GM12873 (cell line): Measurements from ENCODE around the gene PFDN4.

Source experiments
- TF ChIP-seq, protein P1 (sequence below): IDR thresholded peaks from 2 replicates; pipeline ENCODE4 v1.5.1; 2012; ENCODE audit warnings: low read depth, mild to moderate bottlenecking, moderate library complexity, low read length, control low read depth; ENCODE audit not compliant: insufficient read depth; ENCODE audit errors: missing control alignments

Gene PFDN4

DNA sequence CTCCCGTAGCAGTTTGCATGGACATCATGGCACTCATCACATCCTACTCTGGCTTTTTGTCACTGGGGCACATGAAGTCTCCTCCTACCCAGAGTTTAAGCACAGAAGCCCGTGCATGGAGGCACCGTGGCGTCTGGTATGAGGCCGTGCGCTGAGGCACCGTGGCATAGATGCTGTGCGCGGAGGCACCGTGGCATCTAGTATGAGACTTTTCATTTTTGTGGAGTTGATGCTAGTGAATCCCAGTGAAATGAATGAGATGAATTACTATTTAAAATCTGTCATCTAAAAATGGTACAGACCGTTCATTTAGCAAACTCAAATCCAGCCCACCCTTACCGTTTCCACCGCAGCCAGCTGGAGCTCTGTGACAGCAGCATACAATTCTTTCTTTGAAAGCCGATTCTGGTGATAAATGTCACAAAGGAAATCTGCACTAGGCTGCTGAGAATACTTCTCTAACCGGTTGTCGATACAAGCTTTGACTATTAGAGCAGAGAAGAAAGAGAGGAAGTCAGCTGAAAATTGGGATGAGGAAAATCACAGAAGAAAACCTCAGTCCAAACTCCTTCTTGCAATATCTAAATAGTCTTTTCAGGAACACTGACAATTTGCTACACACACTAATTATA lies 45.4 kb upstream of the PFDN4 start:
- TF ChIP-seq, protein P1, sequence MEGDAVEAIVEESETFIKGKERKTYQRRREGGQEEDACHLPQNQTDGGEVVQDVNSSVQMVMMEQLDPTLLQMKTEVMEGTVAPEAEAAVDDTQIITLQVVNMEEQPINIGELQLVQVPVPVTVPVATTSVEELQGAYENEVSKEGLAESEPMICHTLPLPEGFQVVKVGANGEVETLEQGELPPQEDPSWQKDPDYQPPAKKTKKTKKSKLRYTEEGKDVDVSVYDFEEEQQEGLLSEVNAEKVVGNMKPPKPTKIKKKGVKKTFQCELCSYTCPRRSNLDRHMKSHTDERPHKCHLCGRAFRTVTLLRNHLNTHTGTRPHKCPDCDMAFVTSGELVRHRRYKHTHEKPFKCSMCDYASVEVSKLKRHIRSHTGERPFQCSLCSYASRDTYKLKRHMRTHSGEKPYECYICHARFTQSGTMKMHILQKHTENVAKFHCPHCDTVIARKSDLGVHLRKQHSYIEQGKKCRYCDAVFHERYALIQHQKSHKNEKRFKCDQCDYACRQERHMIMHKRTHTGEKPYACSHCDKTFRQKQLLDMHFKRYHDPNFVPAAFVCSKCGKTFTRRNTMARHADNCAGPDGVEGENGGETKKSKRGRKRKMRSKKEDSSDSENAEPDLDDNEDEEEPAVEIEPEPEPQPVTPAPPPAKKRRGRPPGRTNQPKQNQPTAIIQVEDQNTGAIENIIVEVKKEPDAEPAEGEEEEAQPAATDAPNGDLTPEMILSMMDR: no peak

DNA sequence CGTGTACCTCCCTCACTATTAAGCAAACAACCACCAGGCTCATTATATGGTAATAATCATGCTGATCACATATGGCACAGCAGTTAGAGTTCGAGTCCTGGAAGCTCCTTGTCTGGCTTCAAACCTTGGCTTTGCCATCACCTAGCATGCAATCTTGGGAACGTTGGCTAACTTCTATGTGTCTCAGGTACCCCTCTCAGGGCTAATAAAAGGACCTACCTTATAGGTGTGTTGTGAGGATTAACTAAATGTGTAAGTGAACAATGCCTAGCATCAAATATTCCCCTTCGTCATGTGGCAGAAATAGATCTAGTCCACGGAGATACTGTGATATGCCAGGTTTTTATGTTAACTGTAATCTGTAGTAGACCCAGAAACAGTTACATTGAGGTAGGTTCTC lies 44.5 kb upstream of the PFDN4 start:
- TF ChIP-seq, protein P1: no peak

DNA sequence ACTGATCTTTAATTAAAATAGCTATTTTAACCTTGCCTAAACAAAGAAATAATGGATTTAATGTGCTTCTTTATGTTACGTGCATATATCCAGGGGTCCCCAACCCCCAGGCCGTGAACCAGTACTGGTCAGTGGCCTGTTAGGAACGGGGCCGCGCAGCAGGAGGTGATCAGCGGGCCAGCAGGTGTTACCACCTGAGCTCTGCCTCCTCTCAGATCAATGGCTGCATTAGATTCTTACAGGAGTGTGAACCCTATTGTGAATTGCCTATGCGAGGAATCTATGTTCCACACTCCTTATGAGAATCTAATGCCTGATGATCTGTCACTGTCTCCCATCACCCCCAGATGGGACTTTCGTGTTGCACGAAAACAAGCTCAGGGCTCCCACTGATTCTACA lies 42.9 kb upstream of the PFDN4 start:
- TF ChIP-seq, protein P1: no peak

DNA sequence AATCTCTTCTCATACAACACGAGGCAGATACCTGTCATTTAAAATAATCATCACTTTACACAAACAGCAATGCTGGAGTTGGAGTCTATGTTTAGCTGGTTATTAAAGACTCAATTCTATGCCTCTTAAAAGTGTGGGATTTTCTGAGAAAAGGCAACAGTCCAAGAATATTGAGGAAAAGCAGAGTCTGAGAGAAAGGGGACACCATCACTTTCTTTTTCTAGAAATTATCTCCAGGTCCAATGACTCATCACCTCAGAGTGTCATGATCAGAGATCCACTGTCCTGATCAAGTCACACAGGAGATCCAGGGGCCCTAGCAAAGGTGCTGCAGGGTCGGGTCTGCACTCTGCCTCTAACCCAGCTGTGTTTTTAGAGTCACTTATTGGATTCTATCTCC lies 42.1 kb upstream of the PFDN4 start:
- TF ChIP-seq, protein P1: no peak

DNA sequence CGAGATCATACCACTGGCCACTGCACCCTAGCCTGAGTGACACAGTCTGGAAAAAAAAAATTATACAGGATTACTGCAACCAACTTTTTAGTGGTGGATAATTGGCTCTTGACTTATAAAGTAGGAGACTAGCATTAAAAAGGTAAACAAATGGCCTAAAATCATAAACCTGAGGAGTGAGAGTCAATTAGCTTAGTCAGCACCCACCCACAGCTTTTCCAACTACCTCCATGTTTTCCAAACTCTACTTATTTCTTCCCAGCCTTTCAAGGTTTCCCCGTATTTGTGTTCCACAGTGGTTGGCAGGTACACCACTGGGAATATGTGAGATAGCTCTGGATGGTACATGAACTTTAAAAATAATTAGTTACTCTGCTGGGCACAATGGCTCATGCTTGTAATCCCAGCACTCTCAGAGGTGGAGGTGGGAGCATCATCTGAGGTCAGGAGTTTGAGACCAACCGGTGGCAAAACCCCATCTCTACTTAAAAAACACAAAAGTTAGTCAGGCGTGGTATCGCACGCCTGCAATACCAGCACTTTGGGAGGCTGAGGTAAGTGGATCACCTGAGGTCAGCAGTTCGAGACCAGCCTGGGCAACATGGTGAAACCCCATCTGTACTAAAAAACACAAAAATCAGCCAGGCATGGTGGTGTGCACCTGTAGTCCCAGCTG lies 40.8 kb upstream of the PFDN4 start:
- TF ChIP-seq, protein P1: no peak

DNA sequence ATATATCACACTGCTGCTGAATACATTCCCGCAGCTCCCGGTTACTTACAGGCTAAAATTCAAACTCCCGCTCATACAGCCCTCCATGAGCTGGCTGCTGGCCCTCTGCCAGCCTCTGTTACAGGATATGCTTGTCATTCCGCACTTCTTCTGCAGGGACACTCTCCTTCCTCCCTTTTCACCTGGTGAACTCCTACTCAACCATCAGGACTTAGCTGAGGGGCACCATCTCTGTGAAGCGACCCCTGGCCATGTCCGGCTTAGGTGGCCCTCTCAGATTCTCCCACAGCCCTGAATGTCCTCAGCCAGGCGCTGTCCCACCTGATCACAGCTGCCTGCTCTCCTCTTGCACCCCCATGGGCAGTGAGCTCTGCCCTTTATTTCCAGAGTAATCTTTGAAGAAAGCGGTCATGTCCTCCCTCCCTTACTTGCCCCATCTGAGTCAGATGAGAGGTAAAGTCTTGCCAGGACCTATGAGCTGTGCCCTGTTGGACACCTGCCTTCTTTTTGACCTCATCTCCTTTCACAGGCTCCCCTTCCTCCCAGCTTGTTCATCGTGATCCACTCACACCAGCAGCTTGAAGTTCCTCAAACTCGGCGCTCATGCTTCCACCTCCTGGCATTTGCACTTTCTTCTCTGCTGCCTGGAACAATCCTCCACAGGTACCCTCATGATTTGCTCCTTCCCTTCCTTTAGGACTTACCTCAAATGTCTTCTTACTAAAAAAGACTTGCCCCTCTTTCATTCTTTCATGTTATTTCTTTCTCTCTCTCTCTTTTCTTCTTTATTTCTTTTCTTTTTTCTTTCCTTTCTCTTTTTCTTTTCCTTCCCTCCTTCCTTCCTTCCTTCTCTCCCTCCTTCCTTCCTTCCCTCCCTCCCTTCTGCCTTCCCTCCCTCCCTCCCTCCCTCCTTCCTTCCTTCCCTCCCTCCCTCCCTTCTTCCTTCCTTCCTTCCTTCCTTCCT lies 39.7 kb upstream of the PFDN4 start:
- TF ChIP-seq, protein P1: no peak
